ENCODE results near the gene RHBG. TPM values are rescaled to one million over a fixed set of nuclear protein-coding genes. Genes with fewer than 3 reads are reported as not detected.

RHBG gene
- polyA plus RNA-seq, 1 donor (not counting 4 experiments of a cell fraction or from before 2014, with no cell fraction given): not detected

GRCh38 chr1:156409439-156409838 lies 40.4 kb downstream of the RHBG start:
- Histone ChIP-seq H3K4me3 (ENCODE audit: control insufficient read depth in 2 of 3, extremely low read depth in 1 of 3, insufficient read depth in 2 of 3, low read depth in 1 of 3, low read length in 3 of 3) (no peak overlapping the region), H3K4me2 (ENCODE audit: control insufficient read depth, extremely low read depth, insufficient read depth, low read depth, low read length) (no peak overlapping the region), H3K36me3 (ENCODE audit: control insufficient read depth in 2 of 2, extremely low read depth in 1 of 2, insufficient read depth in 2 of 2, low read length in 2 of 2) (no peaks in the 10 kb centered on the region), H3K9me1 (ENCODE audit: control insufficient read depth, extremely low read depth, insufficient read depth, low read length) (no peaks in the 10 kb centered on the region), H3K27me3 (ENCODE audit: control insufficient read depth, extremely low read depth, insufficient read depth, low read length) (peaks cover 27% of the 10 kb centered on the region), H3K4me1 (ENCODE audit: control insufficient read depth, extremely low read depth, insufficient read depth, low read length) (no peaks in the 10 kb centered on the region), H3K27ac (ENCODE audit: control insufficient read depth, insufficient read depth, low read length) (no peak overlapping the region), H3K9ac (ENCODE audit: control insufficient read depth, extremely low read depth, insufficient read depth, low read length) (no peak overlapping the region), H3K79me2 (ENCODE audit: control insufficient read depth, insufficient read depth, low read length) (no peaks in the 10 kb centered on the region), H3K9me3 (ENCODE audit: control insufficient read depth, low read depth, low read length) (no peaks in the 10 kb centered on the region), H2AFZ (ENCODE audit: control insufficient read depth, low read length) (no peak overlapping the region), H4K20me1 (ENCODE audit: control insufficient read depth, extremely low read depth, insufficient read depth, low read length) (no peaks in the 10 kb centered on the region)
- FAIRE-seq: no peak
- TF ChIP-seq EZH2 (IDR thresholded peaks at IDR 0.05; ENCODE audit: low read length) (no peak), CTCF (optimal IDR thresholded peaks at IDR 0.05 in 1 of 3, IDR thresholded peaks at IDR 0.05 in 1 of 3, conservative IDR thresholded peaks at IDR 0.05 in 1 of 3; ENCODE audit: extremely low read depth in 1 of 3, insufficient read depth in 2 of 3, low read length in 3 of 3) (no peak)
- dilution Hi-C loops (cut with MboI; ENCODE audit: extremely low pct_ligation_motif_present, low sequenced_read_pairs): no loop called here
- no peak for DNase-seq (ENCODE audit: low read depth, low spot score)

- Histone ChIP-seq H3K9me1 (ENCODE audit: control insufficient read depth, extremely low read depth, insufficient read depth, low read length) (no peaks in the 10 kb centered on the region), H4K20me1 (ENCODE audit: control insufficient read depth, extremely low read depth, insufficient read depth, low read length) (no peaks in the 10 kb centered on the region), H3K9me3 (ENCODE audit: control insufficient read depth, low read depth, low read length) (no peaks in the 10 kb centered on the region), H3K4me1 (ENCODE audit: control insufficient read depth, extremely low read depth, insufficient read depth, low read length) (no peaks in the 10 kb centered on the region), H3K79me2 (ENCODE audit: control insufficient read depth, insufficient read depth, low read length) (no peaks in the 10 kb centered on the region), H3K9ac (ENCODE audit: control insufficient read depth, extremely low read depth, insufficient read depth, low read length) (no peak overlapping the region), H3K27ac (ENCODE audit: control insufficient read depth, insufficient read depth, low read length) (no peak overlapping the region), H3K36me3 (ENCODE audit: control insufficient read depth in 2 of 2, extremely low read depth in 1 of 2, insufficient read depth in 2 of 2, low read length in 2 of 2) (no peaks in the 10 kb centered on the region), H2AFZ (ENCODE audit: control insufficient read depth, low read length) (no peak overlapping the region), H3K4me3 (ENCODE audit: control insufficient read depth in 2 of 3, extremely low read depth in 1 of 3, insufficient read depth in 2 of 3, low read depth in 1 of 3, low read length in 3 of 3) (no peak overlapping the region), H3K4me2 (ENCODE audit: control insufficient read depth, extremely low read depth, insufficient read depth, low read depth, low read length) (no peak overlapping the region), H3K27me3 (ENCODE audit: control insufficient read depth, extremely low read depth, insufficient read depth, low read length) (peaks cover 23% of the 10 kb centered on the region)
- TF ChIP-seq CTCF (optimal IDR thresholded peaks at IDR 0.05 in 1 of 3, IDR thresholded peaks at IDR 0.05 in 1 of 3, conservative IDR thresholded peaks at IDR 0.05 in 1 of 3; ENCODE audit: extremely low read depth in 1 of 3, insufficient read depth in 2 of 3, low read length in 3 of 3): no peak
- no peak for TF ChIP-seq EZH2 (IDR thresholded peaks at IDR 0.05; ENCODE audit: low read length)
- no peak for DNase-seq (ENCODE audit: low read depth, low spot score)
- dilution Hi-C loops (cut with MboI; ENCODE audit: extremely low pct_ligation_motif_present, low sequenced_read_pairs): no loop called here
- no peak for FAIRE-seq
Measured at GRCh38 chr1:156410238-156410637, 41.2 kb downstream of the RHBG start.

Measured in keratinocyte (primary cell).